GM19372 (cell line): ENCODE results near the gene ZCCHC10.

Source experiments
- ATAC-seq: cut with Tn5 transposase; IDR thresholded peaks from one replicate; pipeline ENCODE4 v1.9.1; 2021; ENCODE audit warnings: mild to moderate bottlenecking, low read depth, moderate library complexity; ENCODE audit not compliant: unreplicated experiment

The ZCCHC10 gene

DNA sequence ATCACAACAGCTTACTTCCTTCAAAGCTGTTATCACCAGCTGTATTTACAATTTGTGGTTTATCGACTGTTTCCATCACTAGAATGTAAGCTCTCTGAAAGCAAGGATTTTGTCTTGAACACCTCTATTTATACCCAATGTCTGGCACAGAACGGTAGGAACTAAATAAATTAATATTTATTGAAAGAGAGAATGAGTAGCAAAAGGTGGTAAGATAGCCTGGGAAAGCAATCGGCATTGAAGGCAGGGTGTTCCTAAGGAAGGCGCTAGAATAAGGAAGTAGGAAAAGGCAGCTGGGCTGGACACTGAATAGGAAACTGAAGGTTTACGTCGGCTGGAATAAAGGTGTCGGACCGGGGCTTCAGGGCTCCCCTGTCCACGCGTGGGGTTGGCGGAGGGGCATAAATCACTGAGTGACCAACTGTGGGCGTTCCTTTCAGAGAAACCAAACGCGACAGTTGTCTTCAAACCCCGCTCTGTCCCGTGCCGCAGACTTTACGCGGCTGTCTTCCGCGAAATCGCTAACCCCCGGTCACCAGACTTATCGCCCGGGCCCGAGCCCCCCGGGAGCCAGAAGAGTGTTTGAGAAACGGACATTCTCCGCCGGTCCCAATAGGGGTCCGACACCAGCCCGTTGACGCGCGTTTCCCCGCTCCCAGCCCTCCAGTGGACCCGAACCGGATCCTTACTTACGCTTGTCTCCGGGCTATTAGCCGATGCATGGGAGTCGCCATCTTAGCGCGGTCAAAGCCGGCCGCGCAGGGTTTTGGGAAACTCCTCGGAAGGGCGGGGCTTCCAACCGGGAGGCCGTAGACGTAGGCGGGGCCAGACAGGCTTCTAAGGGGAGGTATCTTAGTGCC is at the start of gene ZCCHC10:
TSS of gene ZCCHC10 (minus strand) at position 746 of the 860 bp plus-strand sequence. CDS start at position 734, 12 bp downstream.
- peak; percentile 98 for ATAC-seq

DNA sequence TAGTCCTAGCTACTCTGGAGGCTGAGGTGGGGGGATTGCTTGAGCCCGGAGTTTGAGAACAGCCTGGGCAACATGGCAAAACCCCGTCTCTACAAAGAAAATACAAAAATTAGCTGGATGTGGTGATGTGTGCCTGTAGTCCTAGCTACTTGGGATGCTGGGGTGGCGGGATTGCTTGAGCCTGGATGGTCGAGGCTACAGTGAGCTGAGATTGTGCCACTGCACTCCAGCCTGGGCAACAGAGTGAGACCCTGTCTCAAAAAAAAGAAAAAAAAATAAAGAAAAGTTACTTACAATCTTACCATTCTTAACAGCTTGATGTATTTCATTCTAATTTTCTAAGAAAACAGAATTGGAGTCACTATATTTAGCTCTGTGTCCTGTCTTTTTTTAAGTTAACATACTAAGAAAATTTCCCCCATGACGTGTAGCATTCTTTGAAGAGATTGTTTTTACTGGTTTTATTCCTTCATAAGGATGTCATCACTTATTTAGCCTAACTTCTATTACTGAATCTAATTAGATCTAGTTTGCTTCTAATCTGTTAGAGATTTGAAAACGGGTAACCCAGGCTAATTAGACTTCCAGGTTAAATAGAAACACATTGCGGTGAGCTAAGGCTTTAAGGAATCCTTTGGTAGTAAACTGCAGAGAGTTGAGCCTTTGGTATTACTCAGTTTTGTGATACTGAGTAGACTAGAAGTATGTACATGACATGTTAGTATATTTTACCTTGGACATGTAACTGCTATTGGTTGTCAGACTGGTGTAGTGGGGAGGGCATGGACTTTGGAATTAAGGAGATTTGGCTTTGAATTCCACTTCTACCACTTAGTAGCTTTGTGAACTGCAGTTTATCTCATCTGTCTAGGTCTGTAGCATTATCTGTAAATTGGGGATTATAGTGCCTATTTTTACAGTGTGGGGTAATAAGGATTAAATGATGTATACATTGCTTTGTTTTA is 49.5 kb upstream of the ZCCHC10 start:
- no peak for ATAC-seq

DNA sequence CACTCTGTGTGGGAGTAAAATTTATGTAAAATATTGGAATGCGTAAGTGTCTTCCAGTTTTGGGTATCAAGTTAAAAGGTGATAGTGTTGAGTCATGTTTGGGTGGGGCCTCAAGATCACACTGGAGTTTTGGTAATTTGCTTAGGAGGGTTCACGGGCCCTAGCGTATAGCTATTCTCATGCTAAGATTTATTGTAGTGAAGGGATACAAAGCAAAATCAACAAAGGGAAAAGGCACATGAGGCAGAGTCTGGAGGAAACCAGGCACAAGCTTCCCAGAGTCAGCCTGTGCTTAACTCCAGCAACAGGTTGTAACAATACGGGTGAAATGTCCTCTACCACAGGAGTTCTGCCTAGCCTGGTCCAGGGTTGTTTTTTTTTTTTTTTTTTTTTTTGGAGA is 45.7 kb upstream of the ZCCHC10 start:
- no peak for ATAC-seq

DNA sequence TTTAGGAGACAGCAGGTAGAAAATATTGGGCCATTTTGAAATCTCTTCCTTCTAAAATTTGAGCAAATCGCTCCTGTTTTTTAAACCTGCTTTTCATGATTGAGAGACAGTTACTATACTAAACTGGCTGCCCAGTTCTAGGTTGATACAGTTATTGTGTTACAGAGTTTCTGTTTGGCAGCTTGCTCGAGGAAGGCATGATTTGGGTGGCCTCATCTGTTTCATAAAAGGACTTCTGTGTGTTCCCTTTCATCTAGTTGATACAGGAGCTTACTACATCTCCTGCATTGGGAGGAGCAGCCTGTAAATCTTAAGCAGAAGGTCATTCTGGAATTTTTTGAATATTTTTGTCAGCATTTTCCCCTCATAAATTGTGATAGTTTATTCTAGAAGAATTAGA is 39.7 kb upstream of the ZCCHC10 start:
- no peak for ATAC-seq

DNA sequence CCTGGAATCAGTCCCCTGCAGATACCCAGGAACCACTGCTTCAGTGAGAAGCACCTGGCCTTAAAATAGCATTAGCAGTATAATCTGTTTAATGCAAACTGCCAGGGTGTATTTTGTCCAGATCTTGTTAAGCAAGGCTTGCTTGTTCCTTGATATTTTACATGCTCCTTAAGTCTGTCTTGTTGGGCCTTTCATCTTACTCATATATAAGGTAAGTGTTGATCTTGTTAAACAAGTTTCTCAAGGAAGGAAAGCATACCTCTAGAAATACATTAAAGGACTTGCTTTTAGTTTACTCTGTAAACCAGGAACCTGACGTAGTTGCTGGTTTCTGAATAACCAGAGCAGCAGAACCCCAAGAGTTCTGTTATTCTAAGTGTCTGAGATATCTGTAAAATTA is 39.1 kb upstream of the ZCCHC10 start:
- ATAC-seq: no peak

DNA sequence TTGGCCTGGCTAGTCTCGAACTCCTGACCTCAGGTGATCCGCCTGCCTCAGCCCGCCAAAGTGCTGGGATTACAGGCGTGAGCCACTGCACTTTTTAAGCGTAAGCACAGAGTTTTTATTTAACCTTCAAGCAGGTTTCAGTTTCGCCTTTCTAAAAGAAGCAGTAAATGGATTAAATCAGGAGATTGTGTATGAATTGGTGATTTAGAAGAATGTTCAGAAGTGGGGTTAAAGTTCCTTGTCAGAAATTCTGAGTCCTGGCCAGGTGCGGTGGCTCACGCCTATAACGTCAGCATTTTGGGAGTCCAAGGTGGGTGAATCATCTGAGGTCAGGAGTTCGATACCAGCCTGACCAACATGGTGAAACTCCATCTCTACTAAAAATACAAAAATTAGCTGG is 37.6 kb upstream of the ZCCHC10 start:
- ATAC-seq: no peak

DNA sequence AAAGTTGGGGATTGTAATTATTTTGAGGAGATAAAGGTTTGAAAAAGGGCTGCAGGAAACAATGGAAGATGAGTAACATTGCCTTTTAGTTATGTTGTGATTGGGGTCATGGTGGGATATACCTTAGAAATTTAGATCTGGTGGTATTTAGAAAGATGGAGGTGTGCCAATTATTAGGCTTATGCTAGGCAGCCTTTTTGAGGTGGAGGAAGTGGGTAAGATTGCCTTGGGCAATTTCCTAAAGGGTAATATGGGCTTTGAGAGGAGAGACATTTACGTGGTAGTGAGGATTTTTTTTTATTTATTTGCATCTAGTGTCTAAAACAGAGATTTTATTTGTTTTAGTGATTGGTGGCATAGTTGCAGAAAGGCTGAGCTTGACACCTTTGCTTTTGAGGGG is 35.9 kb upstream of the ZCCHC10 start:
- no peak for ATAC-seq

DNA sequence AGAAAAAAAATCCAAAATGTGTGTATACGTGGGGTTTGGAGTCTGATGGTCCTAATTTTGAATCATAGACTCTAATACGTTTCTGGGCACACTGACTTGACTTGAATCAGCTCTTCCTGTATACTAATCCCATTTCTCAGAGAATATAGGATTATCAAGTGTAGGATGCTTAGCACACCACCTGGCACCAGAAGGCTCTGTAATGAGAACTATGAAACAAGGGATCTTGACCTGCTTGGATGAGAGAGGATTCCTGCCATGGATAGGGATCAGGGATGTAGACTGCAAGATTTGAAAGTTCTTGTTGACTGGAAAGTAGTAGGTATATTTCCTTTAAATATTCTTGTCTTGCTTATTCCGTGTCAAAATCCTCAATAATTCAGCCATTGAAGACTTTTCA is 33.3 kb upstream of the ZCCHC10 start:
- ATAC-seq: no peak

DNA sequence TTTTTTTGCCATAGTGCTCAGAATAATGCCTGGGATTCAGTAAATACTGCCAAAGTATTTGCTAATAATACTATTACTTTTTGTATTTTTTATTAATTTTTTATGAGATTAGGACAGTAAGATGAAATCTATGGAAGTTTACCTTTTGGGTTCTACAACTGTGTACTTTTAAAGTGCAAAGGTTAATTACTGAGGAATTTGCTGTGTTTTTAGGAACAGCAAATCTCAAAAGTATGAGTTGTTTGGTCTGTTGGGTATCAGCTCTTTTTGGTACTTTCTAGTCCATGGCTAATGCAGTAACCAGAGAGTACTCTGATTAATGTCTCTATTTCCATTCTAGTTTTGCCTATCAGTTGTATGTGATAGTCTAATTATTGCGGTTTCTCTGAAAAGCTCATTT is 30.5 kb upstream of the ZCCHC10 start:
- ATAC-seq: no peak

DNA sequence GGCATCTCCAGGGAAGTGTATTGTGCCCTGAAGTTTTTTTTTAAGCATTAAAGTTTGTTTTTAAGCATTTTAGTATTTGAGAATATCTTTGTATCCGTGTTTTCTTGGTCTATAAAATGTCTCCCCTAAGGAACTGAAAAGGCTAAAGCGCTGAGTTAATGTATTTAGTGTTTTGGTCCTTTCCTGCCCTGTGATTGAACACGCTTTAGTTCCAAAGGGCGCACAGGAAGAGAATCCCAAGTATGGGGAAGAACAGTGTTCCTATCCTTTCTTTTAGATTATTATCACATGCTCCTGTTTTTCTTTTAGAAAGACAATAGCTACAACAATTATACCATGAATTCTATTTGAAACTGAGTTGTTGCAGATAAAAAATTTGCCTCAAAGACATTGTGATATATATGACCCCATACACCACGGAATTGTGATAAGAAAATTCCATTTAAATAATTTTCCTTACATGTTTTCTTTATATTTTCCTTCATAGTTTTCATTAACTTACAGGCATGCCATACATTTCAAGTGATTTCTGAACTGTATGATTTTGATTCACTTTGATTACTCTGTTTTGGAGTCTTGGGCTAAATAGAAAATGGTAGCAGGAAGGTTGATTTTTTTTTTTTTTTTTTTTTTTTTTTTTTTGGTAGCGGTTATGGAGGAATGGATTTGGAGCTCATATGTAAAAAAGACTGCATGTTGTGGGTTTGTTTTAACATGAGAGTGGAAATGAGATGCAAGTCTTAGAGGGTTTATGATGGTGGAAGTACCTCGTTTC is 28.5 kb upstream of the ZCCHC10 start:
- no peak for ATAC-seq

DNA sequence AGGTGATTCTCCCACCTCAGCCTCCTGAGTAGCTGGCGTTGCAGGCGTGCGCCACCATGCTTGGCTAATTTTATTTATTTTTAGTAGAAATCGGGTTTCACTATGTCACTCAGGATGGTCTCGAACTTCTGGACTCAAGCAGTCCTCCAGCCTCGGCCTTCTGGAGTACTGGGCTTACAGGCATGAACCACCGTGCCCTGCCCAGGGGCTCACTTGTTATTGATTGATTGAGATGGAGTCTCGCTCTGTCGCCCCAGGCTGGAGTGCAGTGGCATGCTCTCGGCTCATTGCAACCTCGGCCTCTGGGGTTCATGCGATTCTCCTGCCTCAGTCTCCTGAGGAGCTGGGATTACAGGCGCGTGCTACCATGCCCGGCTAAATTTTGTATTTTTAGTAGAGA is 27.1 kb upstream of the ZCCHC10 start:
- ATAC-seq: no peak

DNA sequence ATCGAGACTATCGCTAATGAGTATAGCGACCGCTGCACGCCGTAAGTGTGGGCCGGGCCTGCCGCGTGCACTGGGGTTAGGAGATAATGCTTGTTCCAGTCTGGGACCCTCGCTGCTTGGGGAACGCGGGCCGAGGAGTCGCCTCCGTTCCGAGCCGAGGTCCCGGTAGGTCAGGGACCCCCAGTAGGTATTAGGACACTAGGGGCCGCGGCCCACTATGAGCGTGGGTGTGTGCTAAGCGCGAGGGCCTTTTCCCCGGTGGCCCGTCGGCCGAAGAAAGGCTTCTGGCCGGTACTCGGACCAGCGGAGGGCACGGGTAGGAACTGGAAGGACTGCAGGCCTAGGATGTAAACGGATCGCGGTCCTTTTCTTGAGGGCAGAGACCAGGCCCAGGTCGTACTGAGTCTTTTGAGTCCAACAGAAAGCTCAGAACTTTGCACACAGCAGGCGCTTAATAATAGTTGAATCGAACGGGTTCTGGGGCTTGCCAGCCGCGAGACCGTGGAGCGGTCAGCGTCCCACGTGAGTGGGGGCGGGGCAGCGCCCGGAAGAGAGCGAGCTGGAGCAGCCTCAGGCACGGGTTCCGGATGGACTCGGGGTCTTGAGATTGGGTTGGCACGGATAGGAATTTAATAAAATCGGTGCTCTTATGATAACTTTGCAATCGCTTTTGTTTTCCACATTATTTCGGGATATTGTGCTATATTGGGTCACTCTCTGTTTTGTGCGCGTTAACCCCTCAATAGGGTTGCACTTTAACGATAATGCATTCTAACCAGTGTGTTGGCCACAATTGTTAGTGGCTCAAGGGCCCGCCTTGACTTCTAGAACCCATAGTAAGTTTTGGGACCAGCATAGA is 26.2 kb upstream of the ZCCHC10 start:
- ATAC-seq: peak; percentile 21

DNA sequence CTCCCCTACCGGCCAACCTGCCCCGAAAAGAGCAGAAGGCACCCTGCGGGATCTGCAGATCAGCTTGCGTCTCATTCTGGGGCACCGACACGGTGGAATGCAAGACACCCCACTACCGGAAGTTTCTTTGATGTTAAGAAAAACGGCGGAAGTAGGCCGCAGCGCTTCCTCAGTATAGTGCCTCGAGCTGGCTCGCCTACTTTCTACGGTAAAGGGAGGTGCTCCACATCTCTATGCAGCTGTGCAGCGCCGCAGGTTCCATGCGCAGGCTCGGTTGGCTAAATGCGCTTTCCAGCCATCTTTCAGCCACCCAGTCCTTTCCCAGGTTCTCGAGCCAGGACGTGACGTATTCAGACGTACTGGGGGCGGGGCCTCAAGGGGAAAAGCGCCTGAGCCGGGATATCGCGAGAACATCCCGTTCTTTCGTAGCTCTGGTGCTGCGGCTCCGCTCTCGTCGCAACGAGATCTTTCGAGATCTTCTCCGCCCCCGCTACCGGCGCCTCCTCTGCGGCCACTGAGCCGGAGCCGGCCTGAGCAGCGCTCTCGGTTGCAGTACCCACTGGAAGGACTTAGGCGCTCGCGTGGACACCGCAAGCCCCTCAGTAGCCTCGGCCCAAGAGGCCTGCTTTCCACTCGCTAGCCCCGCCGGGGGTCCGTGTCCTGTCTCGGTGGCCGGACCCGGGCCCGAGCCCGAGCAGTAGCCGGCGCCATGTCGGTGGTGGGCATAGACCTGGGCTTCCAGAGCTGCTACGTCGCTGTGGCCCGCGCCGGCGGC is 25.4 kb upstream of the ZCCHC10 start, which contains the start of gene HSPA4:
TSS of gene HSPA4 (plus strand) at position 472 of the 775 bp plus-strand sequence. CDS start at position 710, 238 bp downstream.
- ATAC-seq: peak; percentile 84

DNA sequence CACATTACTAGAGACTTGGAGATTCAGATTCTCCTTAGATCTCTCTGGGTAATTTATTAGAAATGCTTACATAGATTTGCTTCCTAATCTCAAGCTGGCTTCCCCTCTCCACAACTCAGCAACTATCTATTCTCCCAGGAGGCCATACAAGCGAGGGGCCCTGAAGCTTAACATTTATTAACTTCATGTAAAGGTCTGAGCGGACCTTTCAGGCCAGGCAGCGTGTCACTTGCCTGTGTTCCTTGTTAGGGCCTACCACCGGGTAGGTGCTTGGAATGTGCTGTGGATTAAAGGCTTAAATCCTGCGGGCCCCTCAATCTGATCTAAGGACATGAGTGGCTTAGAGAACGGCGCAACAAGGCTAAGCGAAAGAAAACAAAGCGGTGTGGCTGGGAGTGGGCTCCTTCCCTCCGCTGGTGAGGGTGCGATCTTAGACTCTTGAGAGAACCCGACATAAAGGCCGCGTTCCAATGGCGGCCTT is 24.8 kb upstream of the ZCCHC10 start:
- ATAC-seq: no peak

DNA sequence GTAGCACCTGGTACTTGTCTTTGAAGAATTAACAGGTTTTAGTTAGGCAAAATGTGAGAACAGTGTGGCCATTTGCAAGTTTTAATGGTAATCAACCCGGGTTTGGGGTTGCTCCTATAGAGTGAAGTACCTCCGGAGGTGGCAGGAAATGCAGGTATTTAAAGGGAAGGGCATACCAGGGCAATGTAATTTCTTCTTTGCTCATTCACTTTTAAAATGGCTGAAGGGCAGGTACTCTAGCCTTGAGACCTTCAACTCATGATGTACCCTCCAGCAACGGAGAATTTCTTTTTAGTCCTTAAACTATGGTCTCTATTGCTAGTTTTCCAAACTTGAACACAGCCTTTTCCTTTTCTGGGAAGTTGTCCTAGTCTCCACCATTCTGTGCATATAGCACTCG is 24.2 kb upstream of the ZCCHC10 start:
- no peak for ATAC-seq

DNA sequence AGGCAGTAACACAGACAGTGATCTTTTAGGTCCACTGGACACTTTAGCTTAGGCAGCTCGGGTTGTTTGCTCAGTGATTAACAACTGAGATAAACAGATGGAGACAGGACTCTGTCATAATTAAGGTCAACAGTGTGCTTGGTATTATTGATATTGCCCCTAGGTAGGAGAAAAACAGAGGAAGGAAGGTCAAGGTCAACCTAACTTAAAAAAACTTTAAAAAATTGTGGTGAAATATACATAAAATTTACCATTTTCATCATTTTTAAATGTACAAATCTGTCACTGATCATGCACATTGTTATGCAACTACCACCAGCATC is 23.3 kb upstream of the ZCCHC10 start:
- no peak for ATAC-seq

DNA sequence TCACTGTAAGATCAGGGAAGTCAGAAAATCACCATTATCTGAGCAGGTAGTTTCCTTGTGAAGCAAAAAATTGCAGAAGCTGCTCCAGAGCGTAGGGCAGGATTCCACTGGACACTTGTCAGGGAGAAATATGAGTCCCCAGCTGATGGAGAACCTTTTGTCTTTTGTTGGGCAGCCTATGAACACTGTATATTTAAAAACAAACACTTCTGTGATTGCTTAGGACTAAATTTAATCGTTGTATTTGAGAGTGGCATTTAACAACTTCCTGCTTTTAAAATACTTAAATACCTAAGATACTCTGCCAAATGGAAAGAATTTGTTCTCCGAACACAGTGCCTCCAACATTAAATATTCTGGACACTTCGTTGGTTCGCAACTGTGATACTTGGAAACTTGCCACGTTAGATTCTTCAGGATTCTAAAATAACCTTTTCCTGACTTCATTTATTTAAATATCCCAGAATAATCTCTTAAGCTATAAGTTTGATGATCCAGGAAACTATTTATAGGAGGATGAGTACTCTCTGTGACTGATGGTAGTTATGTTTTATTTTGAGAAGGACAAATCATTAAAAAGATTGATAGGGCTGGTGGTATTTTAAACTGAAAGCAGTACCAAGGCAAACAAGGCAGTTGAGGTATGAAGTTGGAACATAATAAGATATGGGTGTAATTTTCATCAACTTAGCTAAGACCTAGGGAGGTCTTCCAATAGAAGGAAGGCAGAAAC is 22.8 kb upstream of the ZCCHC10 start:
- no peak for ATAC-seq

DNA sequence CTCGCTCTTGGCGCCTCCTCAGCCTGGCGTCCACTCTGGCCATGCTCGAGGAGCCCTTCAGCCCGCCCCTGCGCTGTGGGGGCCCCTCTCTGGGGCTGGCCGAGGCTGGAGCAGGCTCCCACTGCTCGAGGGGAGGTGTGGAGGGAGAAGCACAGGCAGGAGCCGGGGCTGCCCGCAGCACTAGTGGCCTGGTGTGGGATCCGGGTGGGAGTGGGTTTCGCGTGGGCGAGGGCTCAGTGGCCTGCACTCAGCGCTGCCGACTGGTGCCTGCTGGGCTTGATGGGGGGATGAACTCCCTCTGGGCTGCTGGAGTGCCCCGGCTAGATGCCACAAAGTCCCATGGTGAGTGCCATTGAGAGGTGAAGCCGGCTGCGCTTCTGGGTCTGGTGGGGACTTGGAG is 21.1 kb upstream of the ZCCHC10 start:
- ATAC-seq: no peak
